ENCODE measurements around the gene TRAF3. TPM values are rescaled to one million over a fixed set of nuclear protein-coding genes. Genes with fewer than 3 reads are reported as not detected.
"Not testable (repeated sequence)": the region's sequence is repeated elsewhere in the genome, so short reads cannot be mapped to it uniquely, and the experiment has no call there.

TRAF3 gene
- total RNA-seq, 1 donor from 2014 or later: 12.8 TPM

DNA sequence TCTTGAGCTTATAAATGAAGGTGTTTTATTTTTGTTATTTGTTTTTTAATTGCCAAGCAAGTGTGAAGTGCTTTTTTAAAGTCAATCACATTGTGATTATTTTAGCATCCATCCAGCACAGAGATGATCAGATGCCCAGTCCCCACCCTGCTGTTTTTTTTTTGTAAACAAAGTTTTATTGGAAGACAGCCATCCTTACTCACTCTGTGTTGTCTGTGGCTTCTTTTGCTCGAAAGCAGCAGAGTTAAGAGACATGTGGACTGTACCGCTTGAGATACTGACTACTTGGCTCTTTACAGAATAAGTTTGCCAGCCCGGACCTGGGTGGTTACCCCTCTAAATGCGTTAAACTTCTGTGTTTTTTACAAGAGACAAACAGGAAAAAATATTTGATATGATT is 114.3 kb downstream of the TRAF3 start:
- no peak for DNase-seq (ENCODE audit: low read depth in 2 of 2)

GRCh38 chr14:102892651-102893050 is 115.4 kb downstream of the TRAF3 start:
- no peak for DNase-seq (ENCODE audit: low read depth in 2 of 2)

- peak; percentile 38 to 59 for DNase-seq (ENCODE audit: low read depth in 2 of 2)
Measured at GRCh38 chr14:102893452-102893851, 116.2 kb downstream of the TRAF3 start.

- not testable (repeated sequence) for DNase-seq (ENCODE audit: low read depth in 2 of 2)
Measured at GRCh38 chr14:102896735-102897134, 119.5 kb downstream of the TRAF3 start.

DNA sequence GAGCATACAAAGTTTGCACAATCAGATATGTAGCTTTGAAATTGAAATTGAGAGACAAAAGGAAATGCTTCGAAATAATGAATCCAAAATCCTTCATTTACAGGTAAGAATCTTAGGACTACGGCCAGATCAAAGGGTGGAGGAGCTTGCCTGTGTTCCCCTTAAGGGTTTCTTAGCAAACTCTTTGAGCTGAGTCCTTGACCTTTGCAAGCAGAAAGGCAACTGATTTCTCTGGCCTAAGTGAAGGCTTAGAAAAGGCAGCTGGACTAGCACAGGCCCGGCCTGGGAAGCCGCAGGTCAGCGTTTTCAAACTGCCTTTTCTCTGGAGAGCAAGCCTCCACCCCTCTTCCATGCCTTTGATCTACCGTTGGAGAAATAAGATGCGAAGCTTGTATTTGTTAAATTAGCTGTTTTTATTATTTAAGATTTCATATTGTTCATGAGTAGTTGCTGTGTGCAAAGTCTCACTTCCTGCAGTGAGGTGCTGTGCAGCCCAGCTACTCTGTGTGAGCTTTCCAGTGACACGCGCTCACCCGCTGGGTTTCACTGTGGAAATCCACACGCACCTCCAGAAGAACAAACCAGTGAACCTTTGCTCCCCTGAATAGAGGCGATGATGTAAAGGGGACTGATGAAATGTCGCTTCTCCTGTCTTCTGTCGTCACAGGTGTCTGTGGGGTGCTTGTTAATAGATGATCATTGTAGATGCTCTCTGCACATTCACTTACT is 120.2 kb downstream of the TRAF3 start:
- no peak for DNase-seq (ENCODE audit: low read depth in 2 of 2)

GRCh38 chr14:102898298-102898697 is 121.0 kb downstream of the TRAF3 start:
- DNase-seq (ENCODE audit: low read depth in 2 of 2): no peak

DNA sequence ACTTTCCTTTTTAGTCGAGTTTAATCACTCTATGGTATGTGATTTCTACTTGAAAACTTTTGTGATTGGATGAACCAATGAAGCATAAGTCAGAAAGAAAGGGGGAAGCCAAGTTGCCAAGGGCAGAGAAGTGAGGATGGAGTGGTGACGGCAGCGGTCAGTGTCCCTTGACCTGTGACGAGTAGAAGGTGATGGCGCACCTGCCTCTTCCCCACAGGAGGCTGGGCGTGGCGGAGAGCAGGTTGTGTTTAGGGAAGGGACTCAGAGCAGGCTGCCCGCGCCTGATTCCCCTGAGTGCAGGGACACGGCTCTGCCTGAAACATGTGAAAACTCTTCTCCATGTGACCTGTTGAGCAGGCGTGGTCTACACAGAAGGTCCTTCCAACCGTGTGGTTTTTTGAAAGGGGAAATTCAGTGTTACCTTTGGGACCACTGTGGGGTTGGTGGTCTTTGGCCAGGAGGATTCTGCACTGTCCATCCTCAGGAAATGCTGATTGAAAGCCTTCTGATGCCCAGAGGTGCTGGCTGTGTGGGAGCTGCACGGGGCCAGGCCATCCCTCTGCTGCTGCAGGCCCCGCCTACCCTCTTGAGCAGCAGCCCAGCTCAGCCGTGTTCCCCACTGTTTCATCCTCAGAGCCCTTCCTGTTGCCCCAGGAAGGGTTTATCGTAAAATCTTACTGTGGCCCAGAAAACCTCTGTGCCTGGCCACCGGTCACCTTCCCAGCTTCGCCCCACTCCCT is 121.7 kb downstream of the TRAF3 start:
- no peak for DNase-seq (ENCODE audit: low read depth in 2 of 2)

DNA sequence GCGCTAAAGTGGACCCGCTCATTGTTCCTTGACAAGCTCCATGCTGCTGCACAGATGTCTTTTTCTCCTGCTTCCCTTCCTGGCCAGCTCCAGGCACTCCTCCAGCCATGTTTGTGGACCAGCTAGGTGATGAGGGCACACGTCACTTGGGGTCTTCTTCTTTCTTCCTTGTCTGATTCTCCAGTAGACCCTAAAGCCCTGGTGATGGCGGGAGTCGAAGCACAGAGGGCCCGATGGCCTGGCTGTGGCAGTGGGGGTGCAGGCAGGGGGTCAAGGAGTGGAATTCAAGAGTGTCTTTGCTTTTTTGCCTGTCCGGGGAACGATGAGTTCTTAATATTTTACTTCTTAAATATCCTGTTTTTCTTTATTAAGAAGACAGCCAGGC is 122.3 kb downstream of the TRAF3 start:
- DNase-seq (ENCODE audit: low read depth in 2 of 2): no peak

- DNase-seq (ENCODE audit: low read depth in 2 of 2): no peak
Measured at GRCh38 chr14:102900631-102901571, 123.7 kb downstream of the TRAF3 start.

DNA sequence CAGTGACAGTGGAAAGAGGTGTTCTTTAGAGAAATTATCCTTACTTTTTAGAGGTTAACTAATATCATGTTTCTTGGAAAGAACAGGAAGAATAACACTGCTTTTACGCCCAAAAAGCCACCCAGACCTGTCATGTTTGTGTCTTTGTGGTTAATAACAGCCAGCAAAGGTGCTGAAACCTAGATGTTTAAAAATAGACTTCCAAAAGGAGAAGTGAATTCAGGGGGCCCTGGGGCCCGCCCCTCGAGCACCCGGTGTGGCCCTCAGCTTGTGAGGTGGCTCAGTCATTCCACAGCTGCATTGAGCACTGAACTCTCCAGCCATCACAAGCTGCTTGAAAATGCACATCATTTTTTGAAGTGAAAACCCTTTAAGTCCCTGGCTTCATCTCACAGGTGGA is 124.4 kb downstream of the TRAF3 start:
- DNase-seq (ENCODE audit: low read depth in 2 of 2): no peak

- no peak for DNase-seq (ENCODE audit: low read depth in 2 of 2)
Measured at GRCh38 chr14:102902086-102902485, 124.8 kb downstream of the TRAF3 start.

DNA sequence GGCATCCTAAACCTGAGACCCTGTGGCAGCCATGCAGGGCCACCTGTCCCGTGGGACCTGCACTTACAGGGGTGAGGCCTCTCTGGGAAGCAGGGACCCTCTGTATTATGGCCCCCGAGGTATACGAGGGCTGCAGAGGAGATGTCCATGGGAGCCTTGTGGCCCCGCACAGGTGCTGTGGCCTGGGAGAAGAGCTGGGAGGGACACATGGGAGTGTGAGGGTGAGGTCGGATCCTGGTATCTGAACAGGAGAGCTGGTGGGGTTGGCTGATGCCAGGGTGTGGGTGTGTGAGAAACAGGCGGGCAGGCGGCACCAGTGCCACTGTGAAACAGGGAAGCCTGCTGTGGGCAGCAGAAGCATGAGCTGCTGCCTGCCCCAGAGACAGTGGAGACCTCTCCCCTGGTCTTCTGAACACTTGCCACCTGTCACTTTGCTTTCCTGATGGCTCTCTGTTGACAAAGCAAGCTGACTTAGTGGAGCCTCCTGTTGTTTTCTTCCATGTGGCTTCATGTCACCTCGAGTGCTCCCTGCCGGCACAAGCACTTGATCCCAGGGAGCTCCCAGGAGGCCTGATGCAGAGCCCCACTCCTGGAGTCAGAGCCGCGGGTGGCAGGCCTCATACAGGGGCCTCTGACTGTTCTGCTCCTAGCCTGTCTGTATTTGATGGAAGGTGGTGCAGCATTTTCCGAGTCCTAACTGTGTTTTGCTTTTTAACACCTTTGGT is 125.4 kb downstream of the TRAF3 start:
- no peak for DNase-seq (ENCODE audit: low read depth in 2 of 2)

DNA sequence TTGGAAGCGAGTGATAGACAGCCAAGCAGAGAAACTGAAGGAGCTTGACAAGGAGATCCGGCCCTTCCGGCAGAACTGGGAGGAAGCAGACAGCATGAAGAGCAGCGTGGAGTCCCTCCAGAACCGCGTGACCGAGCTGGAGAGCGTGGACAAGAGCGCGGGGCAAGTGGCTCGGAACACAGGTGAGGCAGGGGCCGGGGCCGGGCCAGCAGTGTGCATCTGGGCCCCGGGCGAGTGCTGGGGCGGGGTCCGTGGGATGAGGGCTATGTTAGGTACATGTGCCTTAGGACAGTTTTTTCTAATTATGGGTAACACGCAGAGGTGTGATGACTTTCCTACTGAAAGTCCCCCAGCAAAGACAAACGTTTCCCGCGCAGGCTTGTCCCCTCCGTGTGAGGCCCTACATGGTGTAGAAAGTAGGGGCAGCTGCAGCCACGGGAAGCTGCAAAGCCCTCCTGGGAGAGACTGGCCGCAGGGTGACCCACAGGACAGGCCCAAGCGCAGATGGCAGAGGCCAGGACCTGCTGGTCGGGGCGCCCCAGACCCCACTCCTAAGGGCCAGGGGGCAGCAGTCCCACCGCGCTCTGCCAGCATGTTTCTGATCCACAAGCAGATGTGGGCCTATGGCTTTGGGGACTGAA is 126.1 kb downstream of the TRAF3 start:
- DNase-seq (ENCODE audit: low read depth in 2 of 2): no peak

GRCh38 chr14:102903889-102904512 is 126.8 kb downstream of the TRAF3 start:
- no peak for DNase-seq (ENCODE audit: low read depth in 2 of 2)

DNA sequence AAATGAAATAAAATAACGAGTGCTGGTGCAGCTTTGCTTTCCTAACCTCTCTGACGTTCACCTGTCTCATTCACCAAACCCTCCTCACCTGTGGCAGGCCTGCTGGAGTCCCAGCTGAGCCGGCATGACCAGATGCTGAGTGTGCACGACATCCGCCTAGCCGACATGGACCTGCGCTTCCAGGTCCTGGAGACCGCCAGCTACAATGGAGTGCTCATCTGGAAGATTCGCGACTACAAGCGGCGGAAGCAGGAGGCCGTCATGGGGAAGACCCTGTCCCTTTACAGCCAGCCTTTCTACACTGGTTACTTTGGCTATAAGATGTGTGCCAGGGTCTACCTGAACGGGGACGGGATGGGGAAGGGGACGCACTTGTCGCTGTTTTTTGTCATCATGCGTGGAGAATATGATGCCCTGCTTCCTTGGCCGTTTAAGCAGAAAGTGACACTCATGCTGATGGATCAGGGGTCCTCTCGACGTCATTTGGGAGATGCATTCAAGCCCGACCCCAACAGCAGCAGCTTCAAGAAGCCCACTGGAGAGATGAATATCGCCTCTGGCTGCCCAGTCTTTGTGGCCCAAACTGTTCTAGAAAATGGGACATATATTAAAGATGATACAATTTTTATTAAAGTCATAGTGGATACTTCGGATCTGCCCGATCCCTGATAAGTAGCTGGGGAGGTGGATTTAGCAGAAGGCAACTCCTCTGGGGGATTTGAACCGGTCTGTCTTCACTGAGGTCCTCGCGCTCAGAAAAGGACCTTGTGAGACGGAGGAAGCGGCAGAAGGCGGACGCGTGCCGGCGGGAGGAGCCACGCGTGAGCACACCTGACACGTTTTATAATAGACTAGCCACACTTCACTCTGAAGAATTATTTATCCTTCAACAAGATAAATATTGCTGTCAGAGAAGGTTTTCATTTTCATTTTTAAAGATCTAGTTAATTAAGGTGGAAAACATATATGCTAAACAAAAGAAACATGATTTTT is 128.2 kb downstream of the TRAF3 start:
- no peak for DNase-seq (ENCODE audit: low read depth in 2 of 2)

GRCh38 chr14:102906616-102907302 is 129.5 kb downstream of the TRAF3 start:
- DNase-seq (ENCODE audit: low read depth in 2 of 2): no peak

GRCh38 chr14:102907303-102907844 is 130.1 kb downstream of the TRAF3 start:
- DNase-seq (ENCODE audit: low read depth in 2 of 2): no peak

Data from dermis microvascular lymphatic vessel endothelial cell (primary cell).